Upper lobe of left lung (tissue), 4 donors: ENCODE data around the gene OGDH.

Source experiments
- CTCF ChIP-seq, 6 experiments: fragments of 450-650 bp in 4 of 6; fragments of 200-600 bp in 2 of 6; sonication (generic) in 2 of 6; IDR thresholded peaks; one replicate each; pipeline ENCODE4 v1.5.1; 2016 to 2019; ENCODE audit warnings: antibody characterized with exemption in 6 of 6
- EP300 ChIP-seq, 4 donors: sonication (generic); formaldehyde crosslinking; IDR thresholded peaks; one replicate each; pipeline ENCODE4 v1.5.1; 2017; ENCODE audit warnings: antibody characterized with exemption in 4 of 4, control low read depth in 2 of 4
- POLR2A ChIP-seq, 4 donors: fragments of 450-650 bp; IDR thresholded peaks; one replicate each; pipeline ENCODE4 v1.5.1; 2016 to 2017; ENCODE audit warnings: antibody characterized with exemption in 4 of 4, mild to moderate bottlenecking in 2 of 4
- POLR2AphosphoS5 ChIP-seq, 2 donors: sonication (generic); formaldehyde crosslinking; IDR thresholded peaks; one replicate each; pipeline ENCODE4 v1.5.1; 2017; ENCODE audit warnings: antibody characterized with exemption in 2 of 2

- no peak for TF ChIP-seq CTCF (IDR thresholded peaks at IDR 0.05)
- TF ChIP-seq POLR2A (IDR thresholded peaks at IDR 0.05), result no peak
- TF ChIP-seq POLR2AphosphoS5 (IDR thresholded peaks at IDR 0.05), result no peak
- no peak for TF ChIP-seq EP300 (IDR thresholded peaks at IDR 0.05)
Measured at GRCh38 chr7:44618753-44619152, 12.3 kb downstream of the OGDH start.
